ENCODE measurements around the gene ERCC8.
"Not testable (repeated sequence)": the region's sequence is repeated elsewhere in the genome, so short reads cannot be mapped to it uniquely, and the experiment has no call there.

ERCC8 gene

GRCh38 chr5:60896991-60897390 is 47.9 kb downstream of the ERCC8 start:
- no peak for DNase-seq

GRCh38 chr5:60893521-60893920 is 51.3 kb downstream of the ERCC8 start:
- DNase-seq = no peak

- no peak for DNase-seq
These were observed 53.2 kb downstream of the ERCC8 start for GRCh38 chr5:60891667-60892066.

- no peak for DNase-seq
These were observed 56.4 kb downstream of the ERCC8 start for GRCh38 chr5:60888359-60889061.

GRCh38 chr5:60887746-60888145 is 57.1 kb downstream of the ERCC8 start:
- DNase-seq = no peak

- DNase-seq = no peak
These were observed 57.8 kb downstream of the ERCC8 start for GRCh38 chr5:60887096-60887495.

GRCh38 chr5:60886158-60886557 is 58.7 kb downstream of the ERCC8 start:
- DNase-seq = no peak

GRCh38 chr5:60883229-60883628 is 61.6 kb downstream of the ERCC8 start:
- no peak for DNase-seq

GRCh38 chr5:60872892-60873291 is 72.0 kb downstream of the ERCC8 start:
- no peak for DNase-seq

GRCh38 chr5:60870857-60871256 is 74.0 kb downstream of the ERCC8 start:
- no peak for DNase-seq

GRCh38 chr5:60860572-60860971 is 84.3 kb downstream of the ERCC8 start:
- not testable (repeated sequence) for DNase-seq

- DNase-seq = no peak
These were observed 88.8 kb downstream of the ERCC8 start for GRCh38 chr5:60856066-60856465.

- DNase-seq = no peak
These were observed 91.9 kb downstream of the ERCC8 start for GRCh38 chr5:60852940-60853339.

- DNase-seq = no peak
These were observed 92.6 kb downstream of the ERCC8 start for GRCh38 chr5:60852317-60852716.

GRCh38 chr5:60851626-60852025 is 93.2 kb downstream of the ERCC8 start:
- no peak for DNase-seq

- DNase-seq = no peak
These were observed 98.6 kb downstream of the ERCC8 start for GRCh38 chr5:60846298-60846697.

- DNase-seq = peak; percentile 12
These were observed 100.6 kb downstream of the ERCC8 start, which contains the start of gene ELOVL7 for GRCh38 chr5:60843936-60844905. TSS of gene ELOVL7 (minus strand) at chr5:60844269. CDS start at chr5:60787397, 56,872 bp downstream.

GRCh38 chr5:60843386-60843935 is 101.4 kb downstream of the ERCC8 start:
- no peak for DNase-seq

- DNase-seq = no peak
These were observed 101.9 kb downstream of the ERCC8 start for GRCh38 chr5:60842871-60843385.

GRCh38 chr5:60841361-60841760 is 103.5 kb downstream of the ERCC8 start:
- DNase-seq = no peak

GRCh38 chr5:60836131-60836530 is 108.7 kb downstream of the ERCC8 start:
- no peak for DNase-seq

GRCh38 chr5:60835554-60835953 is 109.3 kb downstream of the ERCC8 start:
- DNase-seq = no peak

GRCh38 chr5:60833520-60833919 is 111.3 kb downstream of the ERCC8 start:
- no peak for DNase-seq

All from CD4-positive, alpha-beta T cell treated with Interleukin-17A for 4 hours (primary cell).